LNCaP clone FGC (cell line): ENCODE results near the gene PRDM15.
A peak's percentile ranks its signal among the peaks of the same experiment; 100 is the strongest.

ENCODE experiments used
- DNase-seq: peaks from one replicate; pipeline ENCODE4 v3.0.0-alpha.2; 2011; ENCODE audit warnings: low read depth
- H3K4me3 ChIP-seq: 2 replicates; pipeline ENCODE4 v1.5.1; 2011; ENCODE audit warnings: mild to moderate bottlenecking, low read depth, low read length, control low read depth
- CTCF ChIP-seq: IDR thresholded peaks from 2 replicates; pipeline ENCODE4 v1.5.1; 2012; ENCODE audit warnings: mild to moderate bottlenecking; ENCODE audit not compliant: control insufficient read depth, insufficient read depth; ENCODE audit errors: extremely low read depth

PRDM15 gene

GRCh38 chr21:41755934-41756773, 123.0 kb downstream of the PRDM15 start:
- no peak for DNase-seq
- no peak overlapping the region for H3K4me3 ChIP-seq

GRCh38 chr21:41755258-41755933, 123.7 kb downstream of the PRDM15 start:
- TF ChIP-seq CTCF: no peak
- DNase-seq: no peak
- H3K4me3 ChIP-seq: no peak overlapping the region

More at GRCh38 chr21:41755934-41756773, 123.0 kb downstream of the PRDM15 start:
- TF ChIP-seq CTCF: no peak

GRCh38 chr21:41754479-41754891, 124.7 kb downstream of the PRDM15 start:
- no peak for TF ChIP-seq CTCF
- no peak overlapping the region for H3K4me3 ChIP-seq
- DNase-seq: no peak

- no peak for TF ChIP-seq CTCF
- no peak for DNase-seq
- H3K4me3 ChIP-seq: no peak overlapping the region
Measured at GRCh38 chr21:41753006-41753898, 125.9 kb downstream of the PRDM15 start.

GRCh38 chr21:41752231-41752681, 126.9 kb downstream of the PRDM15 start:
- no peak for TF ChIP-seq CTCF
- DNase-seq: no peak
- no peak overlapping the region for H3K4me3 ChIP-seq

- no peak overlapping the region for H3K4me3 ChIP-seq
- DNase-seq: peak; percentile 52
- no peak for TF ChIP-seq CTCF
Measured at GRCh38 chr21:41751611-41752011, 127.5 kb downstream of the PRDM15 start.
